Fibroblast of upper back skin (primary cell): ENCODE data around the gene COMTD1.
"Not testable (repeated sequence)": the region's sequence is repeated elsewhere in the genome, so short reads cannot be mapped to it uniquely, and the experiment has no call there.

Source experiments
- DNase-seq: peaks from one replicate; pipeline ENCODE4 v3.0.0-alpha.2; 2013

COMTD1 gene

GRCh38 chr10:75189266-75190096 is 46.3 kb downstream of the COMTD1 start:
- no peak for DNase-seq

- DNase-seq = not testable (repeated sequence)
Measured at GRCh38 chr10:75188522-75188921, 47.2 kb downstream of the COMTD1 start.

DNA sequence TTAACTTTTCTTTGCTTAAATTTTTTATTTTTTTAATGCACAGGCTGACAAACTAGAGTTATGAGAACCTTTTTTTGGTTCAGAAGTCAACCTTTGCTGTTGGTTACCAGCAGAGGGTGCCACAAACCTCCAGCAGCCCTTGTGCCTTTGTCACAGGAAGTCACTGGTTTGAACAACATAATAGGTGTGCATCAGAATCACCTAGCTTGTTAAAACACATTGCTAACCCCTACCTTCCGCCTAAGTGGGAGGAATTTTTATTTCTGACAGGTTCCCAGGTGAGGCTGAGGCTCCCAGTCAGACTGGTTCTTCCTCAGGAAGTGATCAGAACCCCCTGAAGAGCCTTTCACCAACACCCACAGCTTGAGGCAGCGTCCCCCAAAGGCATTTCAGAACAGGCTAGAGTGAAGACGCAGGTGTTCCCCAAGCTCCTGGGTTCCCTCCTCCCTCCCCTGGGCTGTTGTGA is 47.8 kb downstream of the COMTD1 start:
- DNase-seq = peak; percentile 51

DNA sequence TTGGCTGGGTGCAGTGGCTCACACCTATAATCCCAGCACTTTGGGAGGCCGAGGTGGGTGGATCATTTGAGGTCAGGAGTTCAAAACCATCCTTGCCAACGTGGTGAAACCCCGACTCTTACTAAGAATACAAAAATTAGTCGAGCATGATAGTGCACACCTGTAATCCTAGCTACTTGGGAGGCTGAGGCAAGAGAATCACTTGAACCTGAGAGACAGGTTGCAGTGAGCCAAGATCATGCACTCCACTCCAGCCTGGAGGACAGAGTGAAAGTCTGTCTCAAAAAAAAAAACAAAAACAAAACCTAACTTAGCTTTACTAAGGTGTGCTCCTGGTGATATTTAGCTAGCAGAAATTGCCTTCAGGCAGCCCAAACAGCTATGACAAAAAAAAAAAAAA is 49.4 kb downstream of the COMTD1 start:
- no peak for DNase-seq
